ENCODE measurements around the gene MT1E. TPM values are rescaled to one million over a fixed set of nuclear protein-coding genes. Genes with fewer than 3 reads are reported as not detected.

MT1E gene
- total and polyA plus RNA-seq, 2 donors (not counting 1 experiment from before 2014, with no cell fraction given) = 3.1 TPM; not detected in 1

DNA sequence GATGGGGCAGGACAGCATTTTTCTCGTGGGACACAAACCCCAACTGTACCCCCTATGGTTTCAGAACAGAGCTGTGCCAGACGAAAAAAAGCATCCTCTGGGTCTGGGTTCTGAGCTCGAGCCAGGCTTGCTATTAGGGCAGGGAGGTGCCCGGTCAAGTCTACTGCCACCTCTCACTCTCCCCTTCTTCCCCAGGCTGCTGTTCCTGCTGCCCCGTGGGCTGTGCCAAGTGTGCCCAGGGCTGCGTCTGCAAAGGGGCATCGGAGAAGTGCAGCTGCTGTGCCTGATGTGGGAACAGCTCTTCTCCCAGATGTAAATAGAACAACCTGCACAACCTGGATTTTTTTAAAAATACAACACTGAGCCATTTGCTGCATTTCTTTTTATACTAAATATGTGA lies 1.1 kb downstream of the MT1E start:
- ATAC-seq (ENCODE audit: low read depth) = no peak
- H3K4me1 ChIP-seq (ENCODE audit: control insufficient read depth in 2 of 2, insufficient read depth in 2 of 2, low read length in 2 of 2) = peaks cover 24 to 26% of the 10 kb centered on the region in 2 donors
- H3K9me3 ChIP-seq (ENCODE audit: control extremely low read depth in 1 of 3, control insufficient read depth in 2 of 3, insufficient read depth in 1 of 3, low read length in 2 of 3) = no peaks in the 10 kb centered on the region
- no peaks in the 10 kb centered on the region for H3K36me3 ChIP-seq (replicated peaks in 1 of 2; ENCODE audit: control extremely low read depth in 1 of 2, control insufficient read depth in 1 of 2, extremely low read depth in 1 of 2, insufficient read depth in 2 of 2, low read length in 1 of 2)
- no peak for DNase-seq
- no peak overlapping the region for H3K4me3 ChIP-seq (ENCODE audit: control extremely low read depth in 1 of 5, extremely low read depth in 1 of 5, insufficient read depth in 1 of 5, low read depth in 2 of 5, low read length in 4 of 5)
- H2AFZ ChIP-seq (ENCODE audit: insufficient read depth, low read depth, low read length, poor library complexity, severe bottlenecking) = no peak overlapping the region
- 66% methylated on average over 6 of the region's 7 CpGs for WGBS (ENCODE audit: insufficient coverage)
- Mint-ChIP-seq H3K4me3 (no peak overlapping the region), H3K4me1 (peaks cover 27% of the 10 kb centered on the region), H3K9me3 (ENCODE audit: insufficient read depth) (no peaks in the 10 kb centered on the region), H3K27me3 (peaks cover 44% of the 10 kb centered on the region), H3K27ac (no peak overlapping the region)
- POLR2A ChIA-PET = interaction anchor here (0.7 kb wide), 1 partner anchor 15 kb away, joined by 3 read pairs; no protein-coding TSS in a partner anchor
- TF ChIP-seq, protein P1, sequence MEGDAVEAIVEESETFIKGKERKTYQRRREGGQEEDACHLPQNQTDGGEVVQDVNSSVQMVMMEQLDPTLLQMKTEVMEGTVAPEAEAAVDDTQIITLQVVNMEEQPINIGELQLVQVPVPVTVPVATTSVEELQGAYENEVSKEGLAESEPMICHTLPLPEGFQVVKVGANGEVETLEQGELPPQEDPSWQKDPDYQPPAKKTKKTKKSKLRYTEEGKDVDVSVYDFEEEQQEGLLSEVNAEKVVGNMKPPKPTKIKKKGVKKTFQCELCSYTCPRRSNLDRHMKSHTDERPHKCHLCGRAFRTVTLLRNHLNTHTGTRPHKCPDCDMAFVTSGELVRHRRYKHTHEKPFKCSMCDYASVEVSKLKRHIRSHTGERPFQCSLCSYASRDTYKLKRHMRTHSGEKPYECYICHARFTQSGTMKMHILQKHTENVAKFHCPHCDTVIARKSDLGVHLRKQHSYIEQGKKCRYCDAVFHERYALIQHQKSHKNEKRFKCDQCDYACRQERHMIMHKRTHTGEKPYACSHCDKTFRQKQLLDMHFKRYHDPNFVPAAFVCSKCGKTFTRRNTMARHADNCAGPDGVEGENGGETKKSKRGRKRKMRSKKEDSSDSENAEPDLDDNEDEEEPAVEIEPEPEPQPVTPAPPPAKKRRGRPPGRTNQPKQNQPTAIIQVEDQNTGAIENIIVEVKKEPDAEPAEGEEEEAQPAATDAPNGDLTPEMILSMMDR (IDR thresholded peaks at IDR 0.05) = no peak
- TF ChIP-seq EZH2 (IDR thresholded peaks at IDR 0.05; ENCODE audit: borderline replicate concordance, insufficient read depth, low read depth, low read length, poor library complexity, severe bottlenecking) = no peak
- H3K27ac ChIP-seq (ENCODE audit: low read length in 2 of 2) = no peak overlapping the region
- no peaks in the 10 kb centered on the region for H3K79me2 ChIP-seq (ENCODE audit: control insufficient read depth, insufficient read depth, low read length)
- no peak overlapping the region for H3K9ac ChIP-seq (ENCODE audit: low read length)
- no peak overlapping the region for H3K4me2 ChIP-seq (replicated peaks; ENCODE audit: low read depth, low read length, poor library complexity, severe bottlenecking)
- CTCF ChIA-PET = no interaction called here
- intact Hi-C loops (cut with micrococcal nuclease) = no loop called here
- H4K20me1 ChIP-seq (ENCODE audit: control insufficient read depth, insufficient read depth, low read length, poor library complexity, severe bottlenecking) = no peaks in the 10 kb centered on the region
- peaks cover 0 to 37% (median 20%) of the 10 kb centered on the region in 4 experiments for H3K27me3 ChIP-seq (replicated peaks in 1 of 4; ENCODE audit: control extremely low read depth in 1 of 4, control insufficient read depth in 3 of 4, insufficient read depth in 4 of 4, low read length in 3 of 4)

DNA sequence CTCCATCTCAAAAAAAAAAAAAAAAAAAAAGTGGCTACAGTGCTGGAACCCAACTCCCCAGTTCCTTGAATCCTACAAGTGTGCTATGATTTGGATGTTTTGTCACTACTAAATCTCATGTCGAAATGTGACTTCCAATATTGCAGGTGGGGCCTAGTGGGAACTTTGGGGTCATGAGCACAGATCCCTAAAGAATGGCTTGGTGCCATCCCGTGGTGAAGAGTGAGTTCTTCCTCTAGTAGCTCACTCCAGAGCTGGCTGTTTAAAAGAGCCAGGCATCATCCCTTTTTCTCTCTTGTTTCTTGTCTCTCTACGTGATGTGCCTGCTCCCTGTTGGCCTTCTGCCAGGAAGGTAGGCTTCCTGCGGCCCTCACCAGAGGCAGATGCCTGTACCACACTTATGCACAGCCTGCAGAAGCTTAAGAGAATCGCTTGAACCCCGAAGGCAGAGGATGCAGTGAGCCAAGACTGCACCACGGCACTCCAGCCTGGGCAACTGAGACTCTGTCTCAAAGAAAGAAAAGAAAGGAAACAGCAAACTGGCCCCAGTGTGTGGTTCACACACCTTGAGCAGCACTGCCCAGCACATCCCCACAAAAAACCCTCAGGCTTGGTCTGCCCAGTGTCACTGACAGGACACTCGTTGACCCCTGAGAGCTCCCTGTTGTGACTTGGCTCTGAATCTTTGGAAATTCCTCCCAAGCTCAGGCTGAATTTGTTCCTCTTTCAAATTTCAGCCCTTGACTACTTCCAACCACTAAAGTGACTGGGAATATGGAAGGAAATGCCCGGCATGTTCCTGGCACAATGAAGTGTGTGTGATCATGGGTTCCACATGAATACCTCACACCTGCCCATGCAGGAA lies 3.1 kb downstream of the MT1E start:
- no peak overlapping the region for H2AFZ ChIP-seq (ENCODE audit: insufficient read depth, low read depth, low read length, poor library complexity, severe bottlenecking)
- no peaks in the 10 kb centered on the region for H3K9me3 ChIP-seq (ENCODE audit: control extremely low read depth in 1 of 3, control insufficient read depth in 2 of 3, insufficient read depth in 1 of 3, low read length in 2 of 3)
- no peaks in the 10 kb centered on the region for H3K36me3 ChIP-seq (replicated peaks in 1 of 2; ENCODE audit: control extremely low read depth in 1 of 2, control insufficient read depth in 1 of 2, extremely low read depth in 1 of 2, insufficient read depth in 2 of 2, low read length in 1 of 2)
- ATAC-seq (ENCODE audit: low read depth) (no peak), DNase-seq (no peak)
- no peak overlapping the region for H3K4me3 Mint-ChIP-seq
- POLR2A ChIA-PET = interaction anchor here (0.6 kb wide), 1 partner anchor 10 kb away, joined by 3 read pairs; no protein-coding TSS in a partner anchor
- CTCF ChIA-PET = interaction anchor here (2.2 kb wide), 1 partner anchor 28 kb away, joined by 15 read pairs; no protein-coding TSS in a partner anchor
- no peaks in the 10 kb centered on the region for H3K79me2 ChIP-seq (ENCODE audit: control insufficient read depth, insufficient read depth, low read length)
- no peak overlapping the region for H3K9ac ChIP-seq (ENCODE audit: low read length)
- intact Hi-C loops (cut with micrococcal nuclease) = no loop called here
- H3K27me3 ChIP-seq (replicated peaks in 1 of 4; ENCODE audit: control extremely low read depth in 1 of 4, control insufficient read depth in 3 of 4, insufficient read depth in 4 of 4, low read length in 3 of 4) = peaks cover 0 to 57% (median 32%) of the 10 kb centered on the region in 4 experiments
- TF ChIP-seq, protein P1 (IDR thresholded peaks at IDR 0.05) = no peak
- TF ChIP-seq EZH2 (IDR thresholded peaks at IDR 0.05; ENCODE audit: borderline replicate concordance, insufficient read depth, low read depth, low read length, poor library complexity, severe bottlenecking) = no peak
- no peaks in the 10 kb centered on the region for H4K20me1 ChIP-seq (ENCODE audit: control insufficient read depth, insufficient read depth, low read length, poor library complexity, severe bottlenecking)
- no peaks in the 10 kb centered on the region for H3K9me3 Mint-ChIP-seq (ENCODE audit: insufficient read depth)
- H3K27me3 Mint-ChIP-seq = peaks cover 54% of the 10 kb centered on the region
- H3K27ac ChIP-seq (ENCODE audit: low read length in 2 of 2) = no peak overlapping the region
- no peak overlapping the region for H3K4me2 ChIP-seq (replicated peaks; ENCODE audit: low read depth, low read length, poor library complexity, severe bottlenecking)
- WGBS (ENCODE audit: insufficient coverage) = 78% methylated on average over 7 of the region's 9 CpGs
- peaks cover 35 to 39% of the 10 kb centered on the region in 2 donors for H3K4me1 ChIP-seq (ENCODE audit: control insufficient read depth in 2 of 2, insufficient read depth in 2 of 2, low read length in 2 of 2)
- H3K4me3 ChIP-seq (ENCODE audit: control extremely low read depth in 1 of 5, extremely low read depth in 1 of 5, insufficient read depth in 1 of 5, low read depth in 2 of 5, low read length in 4 of 5) = no peak overlapping the region
- H3K27ac Mint-ChIP-seq = no peak overlapping the region
- H3K4me1 Mint-ChIP-seq = peaks cover 36% of the 10 kb centered on the region
